A549 treated with dexamethasone at 1 μM for 4 hours (cell line): ENCODE measurements around the gene ZNF419. TPM values are rescaled to one million over a fixed set of nuclear protein-coding genes. Genes with fewer than 3 reads are reported as not detected.

Experiments used
- total RNA-seq: library from RNA; stranded (reverse); fragments of 200-300 nt; extraction: Qiagen RNA extraction; gene quantifications from 5 replicates; pipeline ENCODE4 v1.2.3, GENCODE V29; 2022

ZNF419 gene
- total RNA-seq: 5.3 to 6.8 TPM (median 6.5 TPM) in 5 replicates

DNA sequence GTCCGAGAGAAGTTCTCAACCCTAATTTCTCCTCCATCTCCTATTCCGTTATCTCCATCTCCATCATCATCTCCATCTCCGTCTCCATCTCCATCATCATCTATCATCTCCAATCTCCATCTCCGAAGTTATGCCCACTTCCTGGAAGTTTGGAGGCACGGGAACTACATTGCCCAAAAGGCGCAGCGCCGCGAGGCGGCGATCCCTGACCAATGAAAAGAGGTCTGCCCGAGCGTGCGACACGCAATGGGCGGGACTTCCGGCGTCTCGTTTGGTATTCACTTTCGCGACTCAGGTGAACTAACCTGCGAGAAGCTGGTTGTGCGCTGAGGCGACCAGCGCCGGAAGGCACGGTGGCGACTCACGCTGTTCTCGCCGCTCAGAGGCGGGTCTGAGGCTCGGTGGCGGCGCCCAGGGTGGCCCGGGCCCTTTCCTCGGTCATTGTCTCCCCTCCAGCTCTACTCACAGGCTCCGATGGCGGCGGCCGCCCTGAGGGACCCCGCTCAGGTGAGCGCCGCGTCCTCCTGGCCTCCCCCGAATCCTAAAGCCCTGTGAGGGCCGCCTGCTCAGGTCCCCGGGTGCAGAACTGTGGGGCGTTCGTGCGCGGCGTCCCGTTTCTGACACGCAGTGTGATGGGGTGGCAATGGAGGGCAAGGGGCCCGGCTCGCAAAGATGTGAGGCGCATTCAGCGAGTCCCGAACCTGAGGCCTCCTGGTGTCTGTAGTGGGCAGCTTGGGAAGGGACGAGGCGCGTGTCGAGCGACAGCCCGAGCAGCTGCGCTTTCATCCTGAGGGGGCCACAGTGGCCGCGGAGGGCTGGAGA, at the start of gene ZNF419:
TSS of gene ZNF419 (plus strand) at position 274 of the 822 bp plus-strand sequence. CDS start at position 475, 201 bp downstream.

DNA sequence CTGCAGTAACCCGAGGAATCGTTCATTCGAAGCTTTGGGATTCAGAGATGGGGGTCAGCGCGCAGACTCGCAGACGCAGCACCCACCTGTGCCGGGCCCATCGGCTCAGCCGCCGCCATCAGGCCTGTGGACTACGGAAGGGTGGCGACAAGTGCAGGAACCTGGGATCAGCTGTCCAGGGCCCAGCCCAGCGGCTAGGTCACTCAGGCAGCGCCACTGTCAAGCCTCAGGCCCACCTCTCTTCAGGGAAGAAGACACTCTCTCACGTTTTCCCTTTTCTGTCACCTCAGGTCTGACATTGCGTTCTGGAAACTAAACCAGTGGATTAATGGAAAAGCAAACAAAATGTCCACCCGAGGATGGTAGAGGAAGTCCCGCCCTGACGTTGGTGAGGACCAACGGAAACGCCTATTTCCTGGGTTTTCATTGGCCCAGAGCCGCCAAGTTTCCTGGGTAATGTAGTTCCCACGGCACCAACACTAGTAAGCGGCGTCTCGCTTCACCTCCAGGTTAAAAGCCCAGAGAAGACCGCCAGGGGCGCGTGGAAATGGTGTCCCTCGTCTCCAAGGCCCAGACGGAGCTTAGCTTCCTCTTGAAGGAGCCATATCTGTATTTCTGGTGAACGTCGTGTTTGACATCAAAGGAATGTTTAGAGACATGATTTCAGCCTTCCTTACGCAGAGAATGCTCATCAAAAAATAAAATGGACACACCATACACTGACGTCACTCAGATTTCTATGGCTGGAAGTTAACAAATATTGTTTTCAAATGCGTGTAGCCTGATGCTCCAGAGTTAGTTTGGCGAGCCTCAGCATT, 10.2 kb upstream of the ZNF419 start, which contains the start of gene ZNF772:
TSS of gene ZNF772 (minus strand) at position 376 of the 818 bp plus-strand sequence. CDS start at position 119, 257 bp downstream.

DNA sequence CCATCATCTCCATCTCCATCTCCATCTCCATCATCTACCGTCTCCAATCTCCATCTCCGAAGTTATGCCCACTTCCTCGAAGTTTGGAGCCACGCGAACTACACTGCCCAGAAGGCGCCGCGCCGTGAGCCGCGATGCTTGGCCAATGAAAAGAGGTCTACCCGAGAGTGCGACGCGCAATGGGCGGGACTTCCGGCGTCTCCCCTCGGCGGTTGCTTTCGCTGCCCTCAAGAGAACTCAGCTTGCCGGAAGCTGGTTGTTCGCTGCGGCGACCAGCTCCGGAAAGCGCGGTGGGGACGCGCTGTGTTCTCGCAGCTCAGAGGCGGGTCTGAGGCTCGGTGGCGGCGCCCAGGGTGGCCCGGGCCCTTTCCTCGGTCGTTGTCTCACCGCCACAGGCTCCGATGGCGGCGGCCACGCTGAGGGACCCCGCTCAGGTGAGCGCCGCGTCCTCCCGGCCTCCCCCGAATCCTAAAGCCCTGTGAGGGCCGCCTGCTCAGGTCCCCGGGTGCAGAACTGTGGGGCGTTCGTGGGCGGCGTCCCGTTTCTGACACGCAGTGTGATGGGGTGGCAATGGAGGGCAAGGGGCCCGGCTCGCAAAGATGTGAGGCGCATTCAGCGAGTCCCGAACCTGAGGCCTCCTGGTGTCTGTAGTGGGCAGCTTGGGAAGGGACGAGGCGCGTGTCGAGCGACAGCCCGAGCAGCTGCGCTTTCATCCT, 12.3 kb downstream of the ZNF419 start, which contains the start of gene ZNF773:
TSS of gene ZNF773 (plus strand) at position 259 of the 716 bp plus-strand sequence. CDS start at position 402, 143 bp downstream.

DNA sequence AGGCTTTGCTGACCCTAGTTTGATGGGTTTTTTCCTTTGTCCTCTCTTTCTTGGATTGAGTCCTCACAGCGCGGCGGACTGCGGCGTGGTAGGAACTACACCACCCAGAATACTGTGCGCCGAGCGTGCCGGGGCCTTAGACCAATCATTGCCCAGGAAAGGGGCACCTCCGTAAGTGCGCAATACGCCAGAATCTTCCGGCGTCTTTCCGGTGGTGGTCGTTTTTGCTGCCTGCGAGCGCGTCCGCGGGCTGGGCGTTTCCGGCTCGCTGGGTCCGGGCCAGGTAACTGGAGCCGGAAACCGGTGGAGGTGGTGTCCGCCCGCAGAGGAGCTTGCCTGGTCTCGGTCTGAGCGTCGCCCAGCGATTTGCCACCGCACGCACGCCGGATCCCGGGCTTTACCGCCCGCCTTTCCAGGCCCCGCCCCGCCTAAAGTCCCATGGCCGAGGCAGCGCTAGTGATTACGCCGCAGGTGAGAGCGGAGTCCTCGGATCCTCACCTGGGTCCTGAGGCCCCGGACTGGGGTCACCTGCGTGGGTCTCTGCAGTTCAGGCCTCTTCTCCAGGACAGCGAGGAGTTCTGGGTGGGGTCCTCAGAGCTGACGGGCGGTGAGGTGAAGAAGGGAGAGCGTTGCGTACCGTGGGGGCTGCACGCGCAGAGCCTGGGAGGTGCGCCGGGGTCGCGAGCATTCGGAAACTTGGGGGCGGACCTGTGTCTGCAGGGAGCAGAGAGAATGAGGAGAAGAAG, 39.8 kb downstream of the ZNF419 start, which contains the start of gene ZNF549:
TSS of gene ZNF549 (plus strand) at position 221 of the 746 bp plus-strand sequence. CDS start at position 439, 218 bp downstream.

Other genes starting within 250 kb of the ZNF419 start
- gene ZNF805, start 247.1 kb upstream of the ZNF419 start, total RNA-seq: 1.5 to 2.8 TPM (median 2.3 TPM) in 5 replicates
- gene ZNF460, start 207.3 kb upstream of the ZNF419 start, total RNA-seq: 0.92 to 1.9 TPM (median 1.1 TPM) in 5 replicates
- gene ZNF543, start 167.3 kb upstream of the ZNF419 start, total RNA-seq: 1.6 to 1.9 TPM (median 1.7 TPM) in 5 replicates
- 2.2 to 2.6 TPM (median 2.2 TPM) in 5 replicates for gene ZNF304, start 136.5 kb upstream of the ZNF419 start, total RNA-seq
- 13.1 to 17.4 TPM (median 13.3 TPM) in 5 replicates for gene TRAPPC2B, start 124.2 kb upstream of the ZNF419 start, total RNA-seq
- gene ZNF547, start 124.2 kb upstream of the ZNF419 start, total RNA-seq: 1.0 to 1.7 TPM (median 1.5 TPM) in 5 replicates
- 3.8 to 4.8 TPM (median 4.0 TPM) in 5 replicates for gene ZNF548, start 97.9 kb upstream of the ZNF419 start, total RNA-seq
- 5.0 to 7.8 TPM (median 5.2 TPM) in 5 replicates for gene ZNF17, start 76.6 kb upstream of the ZNF419 start, total RNA-seq
- 12.5 to 13.8 TPM (median 13.5 TPM) in 5 replicates for gene ZNF749, start 52.4 kb upstream of the ZNF419 start, total RNA-seq
- 0.06 to 0.13 TPM in 2 of 5 replicates, not detected in the others for gene VN1R1, start 30.6 kb upstream of the ZNF419 start, total RNA-seq
- gene ZNF772, start 10.2 kb upstream of the ZNF419 start, total RNA-seq: 0.86 to 1.8 TPM (median 1.6 TPM) in 5 replicates
- 4.2 to 5.7 TPM (median 4.9 TPM) in 5 replicates for gene ZNF773, start 12.2 kb downstream of the ZNF419 start, total RNA-seq
- gene ZNF549, start 39.6 kb downstream of the ZNF419 start, total RNA-seq: 1.7 to 2.0 TPM (median 1.8 TPM) in 5 replicates
- 2.6 to 4.2 TPM (median 3.9 TPM) in 5 replicates for gene ZNF550, start 72.1 kb downstream of the ZNF419 start, total RNA-seq
- gene ZNF416, start 91.2 kb downstream of the ZNF419 start, total RNA-seq: 3.8 to 5.0 TPM (median 4.4 TPM) in 5 replicates
- gene ZIK1, start 96.4 kb downstream of the ZNF419 start, total RNA-seq: 0.03 to 0.08 TPM in 2 of 5 replicates, not detected in the others
- gene ZNF530, start 112.1 kb downstream of the ZNF419 start, total RNA-seq: 4.3 to 5.1 TPM (median 4.6 TPM) in 5 replicates
- 7.3 to 9.0 TPM (median 8.1 TPM) in 5 replicates for gene ZNF134, start 126.5 kb downstream of the ZNF419 start, total RNA-seq
- 6.3 to 6.9 TPM (median 6.8 TPM) in 5 replicates for gene ZNF211, start 145.4 kb downstream of the ZNF419 start, total RNA-seq
- not detected in 5 replicates for gene ZSCAN4, start 181.2 kb downstream of the ZNF419 start, total RNA-seq
- gene ZNF551, start 194.2 kb downstream of the ZNF419 start, total RNA-seq: 4.4 to 6.4 TPM (median 5.4 TPM) in 5 replicates
- gene ZNF154, start 221.5 kb downstream of the ZNF419 start, total RNA-seq: not detected in 5 replicates
- gene ZNF671, start 239.9 kb downstream of the ZNF419 start, total RNA-seq: 0.88 to 1.1 TPM (median 1.1 TPM) in 5 replicates